Measurements from ENCODE around the gene CELA2B. TPM values are rescaled to one million over a fixed set of nuclear protein-coding genes. Genes with fewer than 3 reads are reported as not detected.

Gene CELA2B
- total and polyA plus RNA-seq, 3 experiments from 2014 or later, result not detected

GRCh38 chr1:15448877-15449462 is 26.9 kb upstream of the CELA2B start:
- CTCF ChIA-PET, result no interaction called here
- Histone ChIP-seq H3K4me1 (ENCODE audit: insufficient read depth, low read length) (no peaks in the 10 kb centered on the region), H3K4me3 (ENCODE audit: low read length) (no peak overlapping the region), H3K27me3 (ENCODE audit: insufficient read depth, low read length, poor library complexity, severe bottlenecking) (no peaks in the 10 kb centered on the region), H3K36me3 (ENCODE audit: insufficient read depth, low read length) (no peaks in the 10 kb centered on the region), H3K9me3 (ENCODE audit: low read length) (no peaks in the 10 kb centered on the region), H3K27ac (ENCODE audit: low read depth, low read length) (no peak overlapping the region)
- peaks cover 13 to 34% of the 10 kb centered on the region in 2 donors for H3K27me3 Mint-ChIP-seq
- no peaks in the 10 kb centered on the region for H3K9me3 Mint-ChIP-seq
- POLR2A ChIA-PET, result no interaction called here
- no peak overlapping the region for H3K27ac Mint-ChIP-seq
- H3K4me3 Mint-ChIP-seq, result no peak overlapping the region
- no peak for DNase-seq
- peaks cover 0 to 8% (median 2%) of the 10 kb centered on the region in 3 donors for H3K4me1 Mint-ChIP-seq
- peaks cover 0 to 4% (median 0%) of the 10 kb centered on the region in 3 donors for H3K36me3 Mint-ChIP-seq

GRCh38 chr1:15449567-15449966 is 26.3 kb upstream of the CELA2B start:
- Histone ChIP-seq H3K4me1 (ENCODE audit: insufficient read depth, low read length) (no peaks in the 10 kb centered on the region), H3K4me3 (ENCODE audit: low read length) (no peak overlapping the region), H3K9me3 (ENCODE audit: low read length) (no peaks in the 10 kb centered on the region), H3K27ac (ENCODE audit: low read depth, low read length) (no peak overlapping the region), H3K27me3 (ENCODE audit: insufficient read depth, low read length, poor library complexity, severe bottlenecking) (no peaks in the 10 kb centered on the region), H3K36me3 (ENCODE audit: insufficient read depth, low read length) (no peaks in the 10 kb centered on the region)
- peaks cover 0 to 8% (median 2%) of the 10 kb centered on the region in 3 donors for H3K4me1 Mint-ChIP-seq
- ChIA-PET POLR2A (no interaction called here), CTCF (interaction anchor here (0.8 kb wide), 1 partner anchor 133 kb away, joined by 3 read pairs; no protein-coding TSS in a partner anchor)
- H3K27ac Mint-ChIP-seq, result no peak overlapping the region
- peaks cover 0 to 4% (median 0%) of the 10 kb centered on the region in 3 donors for H3K36me3 Mint-ChIP-seq
- peaks cover 13 to 34% of the 10 kb centered on the region in 2 donors for H3K27me3 Mint-ChIP-seq
- no peaks in the 10 kb centered on the region for H3K9me3 Mint-ChIP-seq
- no peak overlapping the region for H3K4me3 Mint-ChIP-seq
- no peak for DNase-seq

GRCh38 chr1:15451014-15451722 is 24.7 kb upstream of the CELA2B start:
- Histone ChIP-seq H3K36me3 (ENCODE audit: insufficient read depth, low read length) (no peaks in the 10 kb centered on the region), H3K27me3 (ENCODE audit: insufficient read depth, low read length, poor library complexity, severe bottlenecking) (no peaks in the 10 kb centered on the region), H3K27ac (ENCODE audit: low read depth, low read length) (no peak overlapping the region), H3K4me1 (ENCODE audit: insufficient read depth, low read length) (no peaks in the 10 kb centered on the region), H3K4me3 (ENCODE audit: low read length) (no peak overlapping the region), H3K9me3 (ENCODE audit: low read length) (no peaks in the 10 kb centered on the region)
- peaks cover 0 to 4% (median 0%) of the 10 kb centered on the region in 3 donors for H3K36me3 Mint-ChIP-seq
- no peak for DNase-seq
- H3K9me3 Mint-ChIP-seq, result no peaks in the 10 kb centered on the region
- H3K27me3 Mint-ChIP-seq, result peaks cover 9 to 30% of the 10 kb centered on the region in 2 donors
- H3K4me1 Mint-ChIP-seq, result no peaks in the 10 kb centered on the region
- no peak overlapping the region for H3K27ac Mint-ChIP-seq
- POLR2A ChIA-PET, result no interaction called here
- no peak overlapping the region for H3K4me3 Mint-ChIP-seq
- CTCF ChIA-PET, result no interaction called here

GRCh38 chr1:15452216-15452615 is 23.7 kb upstream of the CELA2B start:
- Histone ChIP-seq H3K4me3 (ENCODE audit: low read length) (no peak overlapping the region), H3K36me3 (ENCODE audit: insufficient read depth, low read length) (no peaks in the 10 kb centered on the region), H3K9me3 (ENCODE audit: low read length) (no peaks in the 10 kb centered on the region), H3K27me3 (ENCODE audit: insufficient read depth, low read length, poor library complexity, severe bottlenecking) (no peaks in the 10 kb centered on the region), H3K4me1 (ENCODE audit: insufficient read depth, low read length) (no peaks in the 10 kb centered on the region), H3K27ac (ENCODE audit: low read depth, low read length) (no peak overlapping the region)
- Mint-ChIP-seq H3K27ac (no peak overlapping the region), H3K9me3 (no peaks in the 10 kb centered on the region), H3K27me3 (peaks cover 8 to 27% of the 10 kb centered on the region in 2 donors), H3K4me1 (no peaks in the 10 kb centered on the region), H3K4me3 (no peak overlapping the region), H3K36me3 (peaks cover 0 to 4% (median 0%) of the 10 kb centered on the region in 3 donors)
- POLR2A ChIA-PET, result no interaction called here
- no peak for DNase-seq
- CTCF ChIA-PET, result no interaction called here

GRCh38 chr1:15452866-15453571 is 22.9 kb upstream of the CELA2B start:
- Mint-ChIP-seq H3K4me1 (no peaks in the 10 kb centered on the region), H3K27ac (no peak overlapping the region), H3K4me3 (no peak overlapping the region), H3K9me3 (no peaks in the 10 kb centered on the region), H3K27me3 (peaks cover 8 to 19% of the 10 kb centered on the region in 2 donors), H3K36me3 (peaks cover 0 to 4% (median 0%) of the 10 kb centered on the region in 3 donors)
- Histone ChIP-seq H3K9me3 (ENCODE audit: low read length) (no peaks in the 10 kb centered on the region), H3K27me3 (ENCODE audit: insufficient read depth, low read length, poor library complexity, severe bottlenecking) (no peaks in the 10 kb centered on the region), H3K27ac (ENCODE audit: low read depth, low read length) (no peak overlapping the region), H3K4me3 (ENCODE audit: low read length) (no peak overlapping the region), H3K4me1 (ENCODE audit: insufficient read depth, low read length) (no peaks in the 10 kb centered on the region), H3K36me3 (ENCODE audit: insufficient read depth, low read length) (no peaks in the 10 kb centered on the region)
- DNase-seq, result no peak
- ChIA-PET POLR2A (no interaction called here), CTCF (no interaction called here)

GRCh38 chr1:15453734-15454133 is 22.2 kb upstream of the CELA2B start:
- no peaks in the 10 kb centered on the region for H3K4me1 Mint-ChIP-seq
- H3K36me3 Mint-ChIP-seq, result peaks cover 0 to 4% (median 0%) of the 10 kb centered on the region in 3 donors
- H3K27ac ChIP-seq (ENCODE audit: low read depth, low read length), result no peak overlapping the region
- H3K36me3 ChIP-seq (ENCODE audit: insufficient read depth, low read length), result no peaks in the 10 kb centered on the region
- H3K9me3 Mint-ChIP-seq, result no peaks in the 10 kb centered on the region
- no peaks in the 10 kb centered on the region for H3K9me3 ChIP-seq (ENCODE audit: low read length)
- H3K27me3 Mint-ChIP-seq, result peaks cover 8 to 19% of the 10 kb centered on the region in 2 donors
- POLR2A ChIA-PET, result no interaction called here
- no peak for DNase-seq
- no peak overlapping the region for H3K27ac Mint-ChIP-seq
- no peak overlapping the region for H3K4me3 Mint-ChIP-seq
- H3K4me1 ChIP-seq (ENCODE audit: insufficient read depth, low read length), result no peaks in the 10 kb centered on the region
- H3K4me3 ChIP-seq (ENCODE audit: low read length), result no peak overlapping the region
- H3K27me3 ChIP-seq (ENCODE audit: insufficient read depth, low read length, poor library complexity, severe bottlenecking), result no peaks in the 10 kb centered on the region
- CTCF ChIA-PET, result no interaction called here

- no peaks in the 10 kb centered on the region for H3K27me3 ChIP-seq (ENCODE audit: insufficient read depth, low read length, poor library complexity, severe bottlenecking)
- Mint-ChIP-seq H3K4me1 (no peaks in the 10 kb centered on the region), H3K4me3 (no peak overlapping the region), H3K9me3 (no peaks in the 10 kb centered on the region), H3K27me3 (peaks cover 5 to 15% of the 10 kb centered on the region in 2 donors), H3K27ac (no peak overlapping the region), H3K36me3 (peaks cover 0 to 4% (median 0%) of the 10 kb centered on the region in 3 donors)
- H3K4me3 ChIP-seq (ENCODE audit: low read length), result no peak overlapping the region
- no peak for DNase-seq
- POLR2A ChIA-PET, result no interaction called here
- no peaks in the 10 kb centered on the region for H3K9me3 ChIP-seq (ENCODE audit: low read length)
- H3K36me3 ChIP-seq (ENCODE audit: insufficient read depth, low read length), result no peaks in the 10 kb centered on the region
- CTCF ChIA-PET, result no interaction called here
- H3K4me1 ChIP-seq (ENCODE audit: insufficient read depth, low read length), result no peaks in the 10 kb centered on the region
- H3K27ac ChIP-seq (ENCODE audit: low read depth, low read length), result no peak overlapping the region
Measured at GRCh38 chr1:15454256-15454655, 21.6 kb upstream of the CELA2B start.

GRCh38 chr1:15455522-15455921 is 20.4 kb upstream of the CELA2B start:
- no peak for DNase-seq
- Mint-ChIP-seq H3K27ac (peak overlapping the region in 1 of 8 donors; percentile 54), H3K27me3 (peaks cover 4 to 14% of the 10 kb centered on the region in 2 donors), H3K9me3 (no peaks in the 10 kb centered on the region), H3K36me3 (peaks cover 0 to 4% (median 0%) of the 10 kb centered on the region in 3 donors), H3K4me1 (no peaks in the 10 kb centered on the region), H3K4me3 (no peak overlapping the region)
- H3K27me3 ChIP-seq (ENCODE audit: insufficient read depth, low read length, poor library complexity, severe bottlenecking), result no peaks in the 10 kb centered on the region
- H3K4me3 ChIP-seq (ENCODE audit: low read length), result no peak overlapping the region
- CTCF ChIA-PET, result no interaction called here
- POLR2A ChIA-PET, result no interaction called here
- no peaks in the 10 kb centered on the region for H3K36me3 ChIP-seq (ENCODE audit: insufficient read depth, low read length)
- H3K27ac ChIP-seq (ENCODE audit: low read depth, low read length), result no peak overlapping the region
- no peaks in the 10 kb centered on the region for H3K9me3 ChIP-seq (ENCODE audit: low read length)
- no peaks in the 10 kb centered on the region for H3K4me1 ChIP-seq (ENCODE audit: insufficient read depth, low read length)
